A673 (cell line): ENCODE results near the gene CAMK2N2.

Source experiments
- EZH2 ChIP-seq: fragments of 200-600 bp; sonication (generic); IDR thresholded peaks from 2 replicates; pipeline ENCODE4 v1.6.1; 2017; ENCODE audit warnings: borderline replicate concordance, low read depth, mild to moderate bottlenecking, mixed read lengths, antibody characterized with exemption, low read length; ENCODE audit not compliant: poor library complexity, severe bottlenecking
- TF ChIP-seq, protein P1 (sequence below): fragments of 300-800, 200-600 bp; sonication (generic); conservative IDR thresholded peaks from 2 replicates; pipeline ENCODE4 v1.5.1; 2017; ENCODE audit warnings: low read depth, mild to moderate bottlenecking, antibody characterized with exemption, low read length, moderate library complexity, mixed read lengths

DNA sequence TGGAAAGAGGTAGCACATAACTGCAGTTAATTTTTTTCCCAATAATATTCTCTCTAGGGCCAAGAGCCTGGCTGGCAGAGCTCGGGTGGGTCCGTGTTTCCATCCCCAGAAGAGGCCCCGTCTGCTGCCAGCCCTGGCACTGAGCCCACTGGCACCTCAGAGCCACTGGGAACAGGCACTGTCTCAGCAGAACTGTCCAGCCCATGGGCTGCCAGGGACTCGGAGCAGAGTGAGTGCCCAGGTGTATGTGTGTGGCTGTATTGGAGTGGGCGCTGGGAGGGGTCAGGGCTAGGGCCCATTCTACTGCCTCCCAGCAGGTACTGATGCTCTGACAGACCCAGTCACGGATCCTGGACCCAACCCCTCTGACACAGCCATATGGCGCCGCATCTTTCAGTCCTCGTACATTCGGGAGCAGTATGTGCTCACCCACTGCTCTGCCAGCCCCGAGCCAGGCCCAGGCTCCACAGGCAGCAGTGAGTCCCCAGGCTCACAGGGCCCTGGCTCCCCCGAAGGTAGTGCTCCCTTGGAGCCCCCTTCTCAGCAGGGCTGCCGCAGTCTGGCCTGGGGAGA lies 23.0 kb downstream of the CAMK2N2 start:
- TF ChIP-seq, protein P1, sequence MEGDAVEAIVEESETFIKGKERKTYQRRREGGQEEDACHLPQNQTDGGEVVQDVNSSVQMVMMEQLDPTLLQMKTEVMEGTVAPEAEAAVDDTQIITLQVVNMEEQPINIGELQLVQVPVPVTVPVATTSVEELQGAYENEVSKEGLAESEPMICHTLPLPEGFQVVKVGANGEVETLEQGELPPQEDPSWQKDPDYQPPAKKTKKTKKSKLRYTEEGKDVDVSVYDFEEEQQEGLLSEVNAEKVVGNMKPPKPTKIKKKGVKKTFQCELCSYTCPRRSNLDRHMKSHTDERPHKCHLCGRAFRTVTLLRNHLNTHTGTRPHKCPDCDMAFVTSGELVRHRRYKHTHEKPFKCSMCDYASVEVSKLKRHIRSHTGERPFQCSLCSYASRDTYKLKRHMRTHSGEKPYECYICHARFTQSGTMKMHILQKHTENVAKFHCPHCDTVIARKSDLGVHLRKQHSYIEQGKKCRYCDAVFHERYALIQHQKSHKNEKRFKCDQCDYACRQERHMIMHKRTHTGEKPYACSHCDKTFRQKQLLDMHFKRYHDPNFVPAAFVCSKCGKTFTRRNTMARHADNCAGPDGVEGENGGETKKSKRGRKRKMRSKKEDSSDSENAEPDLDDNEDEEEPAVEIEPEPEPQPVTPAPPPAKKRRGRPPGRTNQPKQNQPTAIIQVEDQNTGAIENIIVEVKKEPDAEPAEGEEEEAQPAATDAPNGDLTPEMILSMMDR: no peak
- no peak for TF ChIP-seq EZH2
